HepG2 (cell line): ENCODE results near the gene SYNE3. TPM values are rescaled to one million over a fixed set of nuclear protein-coding genes. Genes with fewer than 3 reads are reported as not detected.
A peak's percentile ranks its signal among the peaks of the same experiment; 100 is the strongest.

Experiments used
- CENPX ChIP-seq: sonication (generic); formaldehyde crosslinking; IDR thresholded peaks from 2 replicates; pipeline ENCODE4 v1.9.0; 2021; ENCODE audit warnings: mild to moderate bottlenecking, missing genetic modification reagents, moderate library complexity
- EHMT2 ChIP-seq: fragments of 200-600 bp; sonication (generic); IDR thresholded peaks from 2 replicates; pipeline ENCODE4 v1.7.0; 2017; ENCODE audit warnings: antibody characterized with exemption, low read depth, low read length, borderline replicate concordance
- HCFC1 ChIP-seq: fragments of 150-350 bp; IDR thresholded peaks from 2 replicates; pipeline ENCODE4 v1.6.1; 2014; ENCODE audit warnings: low read depth, low read length
- HDAC1 ChIP-seq: sonication (generic); formaldehyde crosslinking; IDR thresholded peaks from 2 replicates; pipeline ENCODE4 v1.5.1; 2020; ENCODE audit warnings: mild to moderate bottlenecking, missing genetic modification reagents
- HOXD1 ChIP-seq: sonication (generic); formaldehyde crosslinking; IDR thresholded peaks from 2 replicates; pipeline ENCODE4 v1.5.0; 2020; ENCODE audit warnings: missing genetic modification reagents
- MEIS1 ChIP-seq: sonication (generic); formaldehyde crosslinking; IDR thresholded peaks from 2 replicates; pipeline ENCODE4 v1.9.0; 2021; ENCODE audit warnings: mild to moderate bottlenecking, missing genetic modification reagents, moderate library complexity, borderline replicate concordance
- SCMH1 ChIP-seq: sonication (generic); formaldehyde crosslinking; IDR thresholded peaks from 2 replicates; pipeline ENCODE4 v1.9.0; 2021; ENCODE audit warnings: missing genetic modification reagents, mild to moderate bottlenecking, borderline replicate concordance
- THAP8 ChIP-seq: sonication (generic); formaldehyde crosslinking; IDR thresholded peaks from 2 replicates; pipeline ENCODE4 v1.5.1; 2020; ENCODE audit warnings: missing genetic modification reagents, mild to moderate bottlenecking, borderline replicate concordance
- TRIM24 ChIP-seq: sonication (generic); formaldehyde crosslinking; IDR thresholded peaks from 2 replicates; pipeline ENCODE4 v1.8.0; 2022; ENCODE audit warnings: mild to moderate bottlenecking, missing genetic modification reagents
- YEATS2 ChIP-seq: sonication (generic); formaldehyde crosslinking; IDR thresholded peaks from 2 replicates; pipeline ENCODE4 v1.4.0; 2020; ENCODE audit warnings: missing genetic modification reagents, borderline replicate concordance
- YY1 ChIP-seq: IDR thresholded peaks from 2 replicates; pipeline ENCODE4 v1.6.1; 2011; ENCODE audit warnings: low read length, low read depth, moderate library complexity, mild to moderate bottlenecking; ENCODE audit not compliant: insufficient read depth, insufficient replicate concordance
- ZBTB7A ChIP-seq: sonication (generic); formaldehyde crosslinking; IDR thresholded peaks from 2 replicates; pipeline ENCODE4 v1.8.0; 2022; ENCODE audit warnings: mild to moderate bottlenecking, missing genetic modification reagents
- ZFP36L2 ChIP-seq: sonication (generic); formaldehyde crosslinking; IDR thresholded peaks from 2 replicates; pipeline ENCODE4 v1.4.0; 2020; ENCODE audit warnings: missing genetic modification reagents
- ZHX1 ChIP-seq: sonication (generic); formaldehyde crosslinking; IDR thresholded peaks from 2 replicates; pipeline ENCODE4 v1.8.1; 2022; ENCODE audit warnings: low read depth, mild to moderate bottlenecking, missing genetic modification reagents
- ZKSCAN8 ChIP-seq: IDR thresholded peaks from 2 replicates; pipeline ENCODE4 v1.6.1; 2016; ENCODE audit warnings: borderline replicate concordance, missing genetic modification reagents, missing compliant biosample characterization
- ZNF317 ChIP-seq: sonication (generic); formaldehyde crosslinking; IDR thresholded peaks from 2 replicates; pipeline ENCODE4 v1.5.0; 2020; ENCODE audit warnings: mild to moderate bottlenecking, missing genetic modification reagents
- ZNF530 ChIP-seq: sonication (generic); formaldehyde crosslinking; IDR thresholded peaks from 2 replicates; pipeline ENCODE4 v1.5.0; 2020; ENCODE audit warnings: low read depth, mild to moderate bottlenecking, missing genetic modification reagents
- ZNF780A ChIP-seq: sonication (generic); formaldehyde crosslinking; IDR thresholded peaks from 2 replicates; pipeline ENCODE4 v1.8.0; 2022; ENCODE audit warnings: mild to moderate bottlenecking, missing genetic modification reagents, moderate library complexity
- polyA plus RNA-seq, 8 experiments: library from polyadenylated mRNA; depleted of rRNA in 3 of 8; stranded (reverse) in 7 of 8; unstranded in 1 of 8; fragments of >200 nt; fragmentation: Illumina TruSeq in 4 of 8; extraction: Trizol in 4 of 8; gene quantifications; 2 replicates each; pipeline versions ENCODE4 v1.2.1 to v1.2.3, GENCODE V29; 2011 to 2016; ENCODE audit warnings: low read depth in 4 of 8, missing spikeins in 1 of 8, mixed read lengths in 1 of 8; ENCODE audit not compliant: insufficient read depth in 1 of 8
- total RNA-seq, 5 experiments: library from RNA; depleted of rRNA; stranded (reverse); fragments of >200 nt; fragmentation: Illumina TruSeq; extraction: Trizol; gene quantifications; 2 replicates each; pipeline ENCODE4 v1.2.3, GENCODE V29; 2016; ENCODE audit warnings: low read depth in 1 of 5
- TF ChIP-seq, protein P1 (sequence below): sonication (generic); formaldehyde crosslinking; IDR thresholded peaks from 2 replicates; pipeline ENCODE4 v1.4.0; 2020; ENCODE audit warnings: mild to moderate bottlenecking, missing genetic modification reagents
- TF ChIP-seq, protein P2 (sequence below): IDR thresholded peaks from 2 replicates; pipeline ENCODE4 v1.6.1; 2018; ENCODE audit warnings: missing genetic modification reagents, mild to moderate bottlenecking, missing compliant biosample characterization

The SYNE3 gene
- total and polyA plus RNA-seq, 2 of the 13 experiments (the other 11 are each of a cell fraction or from before 2014, with no cell fraction given) = 7.8 to 8.0 TPM

DNA sequence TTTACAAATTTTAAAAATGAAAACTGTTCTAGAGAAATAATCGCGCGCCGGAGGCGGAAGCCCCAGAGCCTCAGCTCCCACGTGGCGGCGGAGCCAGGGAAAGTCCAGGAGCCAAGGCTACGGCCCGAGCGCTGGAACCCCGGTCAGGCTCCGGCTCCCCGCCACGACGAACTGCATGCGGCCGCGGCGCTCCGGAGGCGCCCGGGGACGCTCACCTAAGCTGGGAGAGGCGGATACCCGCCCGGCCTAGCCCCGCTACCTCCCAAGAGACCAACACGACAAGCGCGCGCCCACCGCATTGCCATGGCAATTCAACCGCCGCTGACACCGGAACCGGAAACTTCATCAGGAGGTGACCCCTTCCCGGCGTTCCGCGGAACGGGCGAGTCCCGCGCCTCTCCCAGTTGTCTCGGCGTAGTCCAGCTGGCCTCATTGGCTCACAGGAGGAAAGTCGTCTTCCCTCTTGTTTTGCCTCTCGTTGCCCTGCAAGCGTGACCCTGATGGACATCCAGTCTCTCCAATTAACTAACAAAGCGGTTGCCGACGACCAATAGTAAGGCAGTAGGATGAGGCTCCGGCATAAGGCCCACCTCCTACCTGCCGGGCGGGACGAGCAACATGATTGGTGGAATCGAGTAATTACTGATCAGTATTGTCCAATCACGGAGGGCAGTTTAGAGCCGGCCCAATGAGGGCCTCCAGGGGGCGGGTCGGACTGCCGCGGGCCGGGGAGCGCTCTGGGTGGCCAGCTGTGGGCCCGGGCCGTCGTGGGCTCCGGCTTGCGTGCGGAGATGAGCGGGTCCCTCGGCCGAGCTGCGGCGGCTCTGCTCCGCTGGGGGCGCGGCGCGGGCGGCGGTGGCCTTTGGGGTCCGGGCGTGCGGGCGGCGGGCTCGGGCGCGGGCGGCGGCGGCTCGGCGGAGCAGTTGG, 18.1 kb upstream of the SYNE3 start, which contains the start of gene GLRX5 (continued):
- no peak for TF ChIP-seq ZHX1 (CRISPR knock-in tag)
- no peak for TF ChIP-seq ZNF530 (CRISPR knock-in tag)
- TF ChIP-seq HCFC1 = peak; percentile 65
- no peak for TF ChIP-seq HOXD1 (CRISPR knock-in tag)
- TF ChIP-seq YEATS2 = peak; percentile 93
- no peak; the same call in 1 of the 2 replicates for TF ChIP-seq ZKSCAN8 (CRISPR knock-in tag)
- TF ChIP-seq SCMH1 (CRISPR knock-in tag) = no peak
- TF ChIP-seq YY1 = peak; percentile 26
- no peak for TF ChIP-seq ZNF317 (CRISPR knock-in tag)
- TF ChIP-seq TRIM24 (CRISPR knock-in tag) = no peak
- no peak for TF ChIP-seq THAP8 (CRISPR knock-in tag)
- TF ChIP-seq ZNF780A (CRISPR knock-in tag) = no peak
- no peak for TF ChIP-seq MEIS1 (CRISPR knock-in tag)
- TF ChIP-seq ZBTB7A = no peak
- TF ChIP-seq ZFP36L2 = no peak
- TF ChIP-seq, protein P1, sequence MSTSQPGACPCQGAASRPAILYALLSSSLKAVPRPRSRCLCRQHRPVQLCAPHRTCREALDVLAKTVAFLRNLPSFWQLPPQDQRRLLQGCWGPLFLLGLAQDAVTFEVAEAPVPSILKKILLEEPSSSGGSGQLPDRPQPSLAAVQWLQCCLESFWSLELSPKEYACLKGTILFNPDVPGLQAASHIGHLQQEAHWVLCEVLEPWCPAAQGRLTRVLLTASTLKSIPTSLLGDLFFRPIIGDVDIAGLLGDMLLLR (CRISPR knock-in tag) = 0 out of 2 replicates have a peak, but pooled peaks have one; percentile 43
- TF ChIP-seq, protein P2, sequence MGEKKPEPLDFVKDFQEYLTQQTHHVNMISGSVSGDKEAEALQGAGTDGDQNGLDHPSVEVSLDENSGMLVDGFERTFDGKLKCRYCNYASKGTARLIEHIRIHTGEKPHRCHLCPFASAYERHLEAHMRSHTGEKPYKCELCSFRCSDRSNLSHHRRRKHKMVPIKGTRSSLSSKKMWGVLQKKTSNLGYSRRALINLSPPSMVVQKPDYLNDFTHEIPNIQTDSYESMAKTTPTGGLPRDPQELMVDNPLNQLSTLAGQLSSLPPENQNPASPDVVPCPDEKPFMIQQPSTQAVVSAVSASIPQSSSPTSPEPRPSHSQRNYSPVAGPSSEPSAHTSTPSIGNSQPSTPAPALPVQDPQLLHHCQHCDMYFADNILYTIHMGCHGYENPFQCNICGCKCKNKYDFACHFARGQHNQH (CRISPR knock-in tag) = peak; percentile 76; the same call in 1 of the 2 replicates
- no peak for TF ChIP-seq CENPX
- TF ChIP-seq EHMT2 = no peak
- peak; percentile 97 for TF ChIP-seq HDAC1
